H1 (cell line): ENCODE results near the gene PEX14. TPM values are rescaled to one million over a fixed set of nuclear protein-coding genes. Genes with fewer than 3 reads are reported as not detected.

ENCODE experiments used
- CTCF ChIA-PET: fragments of 300-600 bp; sonication (Branson Sonifier 250); formaldehyde crosslinking; loops from one replicate; lab custom pipeline; 2021; ENCODE audit not compliant: partially characterized antibody; lab: Charles Lee
- POLR2A ChIA-PET: fragments of 300-600 bp; sonication (Branson Sonifier 250); formaldehyde crosslinking; loops from one replicate; lab custom pipeline; 2021; ENCODE audit warnings: inconsistent platforms; ENCODE audit not compliant: partially characterized antibody; lab: Charles Lee
- DNase-seq, 2 experiments: peaks; one replicate each; pipeline versions ENCODE4 v3.0.0 to v3.0.0-alpha.2; 2010 to 2022; ENCODE audit warnings: low spot score in 2 of 2, low read depth in 1 of 2, mixed read lengths in 1 of 2
- FAIRE-seq: peaks from 2 replicates; lab custom pipeline; 2011; peaks lifted over from hg19 to GRCh38; lab: Jason Lieb, UNC
- H2AFZ ChIP-seq: 2 replicates; pipeline ENCODE4 v1.8.1; 2012; ENCODE audit warnings: low read length, inconsistent platforms
- H2AK5ac ChIP-seq: 2 replicates; pipeline ENCODE4 v1.6.1; 2013; ENCODE audit warnings: low read depth, low read length
- H2BK120ac ChIP-seq: replicated peaks from 2 replicates; pipeline ENCODE3; 2013; ENCODE audit warnings: low read depth, low read length, inconsistent platforms
- H2BK12ac ChIP-seq: 2 replicates; pipeline ENCODE4 v1.6.1; 2013; ENCODE audit warnings: low read depth, low read length
- H2BK15ac ChIP-seq: 2 replicates; pipeline ENCODE4 v1.6.1; 2013; ENCODE audit warnings: low read length
- H2BK20ac ChIP-seq: 2 replicates; pipeline ENCODE4 v1.6.1; 2013; ENCODE audit warnings: low read length
- H2BK5ac ChIP-seq: 2 replicates; pipeline ENCODE4 v1.6.1; 2013; ENCODE audit warnings: low read depth, low read length
- H3K14ac ChIP-seq: 2 replicates; pipeline ENCODE4 v1.6.1; 2013; ENCODE audit warnings: inconsistent platforms; ENCODE audit not compliant: insufficient read length
- H3K18ac ChIP-seq: 2 replicates; pipeline ENCODE4 v1.6.1; 2013; ENCODE audit warnings: low read length; ENCODE audit errors: extremely low read depth
- H3K23ac ChIP-seq: 2 replicates; pipeline ENCODE4 v1.6.1; 2013; ENCODE audit warnings: inconsistent platforms; ENCODE audit not compliant: insufficient read length
- H3K23me2 ChIP-seq: 2 replicates; pipeline ENCODE4 v1.6.1; 2013; ENCODE audit warnings: low read depth, low read length
- H3K27ac ChIP-seq: 2 replicates; pipeline ENCODE4 v1.6.1; 2011; ENCODE audit warnings: low read depth, low read length, inconsistent platforms
- H3K27me3 ChIP-seq, 4 experiments: replicated peaks in 1 of 4; 1 replicate in 1 of 4; 2 replicates in 3 of 4; pipeline versions ENCODE4 v1.6.1 to v1.8.1; 2011 to 2013; ENCODE audit warnings: low read length in 3 of 4, mild to moderate bottlenecking in 3 of 4, inconsistent platforms in 2 of 4, mixed read lengths in 2 of 4, moderate library complexity in 1 of 4; ENCODE audit not compliant: control insufficient read depth in 3 of 4, insufficient read depth in 3 of 4; ENCODE audit errors: extremely low read depth in 1 of 4
- H3K36me3 ChIP-seq, 4 experiments: 2 replicates each; pipeline versions ENCODE4 v1.6.1 to v1.8.1; 2011 to 2013; ENCODE audit warnings: mild to moderate bottlenecking in 4 of 4, low read length in 3 of 4, moderate library complexity in 2 of 4, control low read depth in 1 of 4, inconsistent platforms in 1 of 4; ENCODE audit not compliant: insufficient read depth in 4 of 4, control insufficient read depth in 2 of 4
- H3K4ac ChIP-seq: replicated peaks from 2 replicates; pipeline ENCODE3; 2013; ENCODE audit warnings: low read length, low read depth, mixed read lengths, inconsistent platforms; ENCODE audit not compliant: insufficient read length
- H3K4me1 ChIP-seq, 4 experiments: replicated peaks in 1 of 4; 1 replicate in 1 of 4; 2 replicates in 3 of 4; pipeline versions ENCODE4 v1.6.1 to v1.8.1; 2011 to 2013; ENCODE audit warnings: low read length in 3 of 4, inconsistent platforms in 2 of 4, mixed read lengths in 1 of 4; ENCODE audit not compliant: insufficient read depth in 4 of 4, control insufficient read depth in 3 of 4
- H3K4me2 ChIP-seq, 2 experiments: 2 replicates each; pipeline versions ENCODE4 v1.6.1 to v1.8.1; 2011 to 2013; ENCODE audit warnings: low read depth in 2 of 2, low read length in 2 of 2, control low read depth in 1 of 2, inconsistent platforms in 1 of 2, mild to moderate bottlenecking in 1 of 2; ENCODE audit not compliant: insufficient read depth in 1 of 2
- H3K4me3 ChIP-seq, 4 experiments: fragments of 200-600, 300-600 bp in 1 of 4; sonication (generic), shearing (Covaris generic), sonication (Bioruptor Twin) in 1 of 4; 2 replicates each; pipeline versions ENCODE4 v1.5.1 to v1.8.1; 2011 to 2016; ENCODE audit warnings: low read length in 4 of 4, low read depth in 3 of 4, control low read depth in 2 of 4, inconsistent platforms in 2 of 4, mild to moderate bottlenecking in 2 of 4, mixed read lengths in 1 of 4, moderate library complexity in 1 of 4; ENCODE audit not compliant: insufficient read depth in 2 of 4; ENCODE audit errors: extremely low read depth in 1 of 4
- H3K56ac ChIP-seq: replicated peaks from 2 replicates; pipeline ENCODE3; 2013; ENCODE audit warnings: low read depth, mild to moderate bottlenecking, mixed read lengths, low read length, inconsistent platforms; ENCODE audit not compliant: insufficient read length
- H3K79me1 ChIP-seq: 2 replicates; pipeline ENCODE4 v1.6.1; 2013; ENCODE audit warnings: low read depth, low read length, control low read depth
- H3K79me2 ChIP-seq, 2 experiments: 2 replicates each; pipeline versions ENCODE4 v1.6.1 to v1.8.1; 2012 to 2013; ENCODE audit warnings: low read length in 2 of 2, mild to moderate bottlenecking in 2 of 2, inconsistent platforms in 1 of 2; ENCODE audit not compliant: insufficient read depth in 2 of 2, control insufficient read depth in 1 of 2
- H3K9ac ChIP-seq, 4 experiments: replicated peaks in 1 of 4; 1 replicate in 1 of 4; 2 replicates in 3 of 4; pipeline versions ENCODE4 v1.6.1 to v1.8.1; 2011 to 2013; ENCODE audit warnings: low read depth in 3 of 4, low read length in 3 of 4, control low read depth in 2 of 4, mild to moderate bottlenecking in 2 of 4, moderate library complexity in 2 of 4, inconsistent platforms in 1 of 4; ENCODE audit errors: extremely low read depth in 1 of 4
- H3K9me3 ChIP-seq, 2 experiments: 2 replicates each; pipeline versions ENCODE4 v1.6.1 to v1.8.1; 2012 to 2013; ENCODE audit warnings: mild to moderate bottlenecking in 2 of 2, moderate library complexity in 2 of 2, control low read depth in 1 of 2, inconsistent platforms in 1 of 2, low read depth in 1 of 2, low read length in 1 of 2, mixed read lengths in 1 of 2; ENCODE audit not compliant: insufficient read depth in 2 of 2
- H4K20me1 ChIP-seq, 2 experiments: replicated peaks in 1 of 2; 2 replicates each; pipeline versions ENCODE3 to v1.8.1; 2011 to 2013; ENCODE audit warnings: inconsistent platforms in 2 of 2, low read length in 2 of 2, mild to moderate bottlenecking in 1 of 2; ENCODE audit not compliant: insufficient read depth in 2 of 2, control insufficient read depth in 1 of 2
- H4K5ac ChIP-seq: 2 replicates; pipeline ENCODE4 v1.6.1; 2013; ENCODE audit warnings: low read length, low read depth, mixed read lengths, inconsistent platforms; ENCODE audit not compliant: insufficient read length
- H4K8ac ChIP-seq: 2 replicates; pipeline ENCODE4 v1.8.0; 2013; ENCODE audit warnings: mild to moderate bottlenecking, moderate library complexity, low read length, inconsistent platforms; ENCODE audit not compliant: insufficient read depth; ENCODE audit errors: extremely low read depth
- H4K91ac ChIP-seq: replicated peaks from 2 replicates; pipeline ENCODE3; 2013; ENCODE audit warnings: low read length, mixed read lengths, inconsistent platforms; ENCODE audit not compliant: insufficient read length
- CHD2 ChIP-seq: IDR thresholded peaks from 2 replicates; pipeline ENCODE4 v1.6.1; 2012; ENCODE audit warnings: low read length, improper control_type of control experiment
- E2F6 ChIP-seq: IDR thresholded peaks from 2 replicates; pipeline ENCODE4 v1.6.1; 2012; ENCODE audit warnings: inconsistent platforms
- FOSL1 ChIP-seq: IDR thresholded peaks from 2 replicates; pipeline ENCODE4 v1.6.1; 2011; ENCODE audit warnings: mild to moderate bottlenecking, low read depth, low read length, moderate library complexity; ENCODE audit not compliant: insufficient read depth
- NANOG ChIP-seq: IDR thresholded peaks from 2 replicates; pipeline ENCODE4 v1.6.1; 2011; ENCODE audit warnings: low read length, low read depth, mild to moderate bottlenecking, inconsistent platforms; ENCODE audit not compliant: insufficient read depth, poor library complexity, severe bottlenecking
- NRF1 ChIP-seq: IDR thresholded peaks from 2 replicates; pipeline ENCODE4 v1.6.1; 2011; ENCODE audit warnings: mild to moderate bottlenecking, low read depth, low read length, improper control_type of control experiment
- RXRA ChIP-seq: IDR thresholded peaks from 2 replicates; pipeline ENCODE4 v1.6.1; 2011; ENCODE audit warnings: low read depth, mild to moderate bottlenecking, low read length, moderate library complexity; ENCODE audit not compliant: insufficient read depth
- SIN3A ChIP-seq, 2 experiments: IDR thresholded peaks in 1 of 2; conservative IDR thresholded peaks in 1 of 2; 2 replicates each; pipeline ENCODE4 v1.6.1; 2011 to 2012; ENCODE audit warnings: low read length in 2 of 2, improper control_type of control experiment in 1 of 2, low read depth in 1 of 2, mild to moderate bottlenecking in 1 of 2
- TAF1 ChIP-seq: IDR thresholded peaks from 2 replicates; pipeline ENCODE4 v1.6.1; 2011; ENCODE audit warnings: mild to moderate bottlenecking, low read depth, low read length
- TAF7 ChIP-seq: optimal IDR thresholded peaks from 2 replicates; pipeline ENCODE3; 2011; ENCODE audit warnings: low read depth, mild to moderate bottlenecking, inconsistent platforms, low read length, moderate library complexity, borderline replicate concordance
- TCF12 ChIP-seq: IDR thresholded peaks from 2 replicates; pipeline ENCODE4 v1.6.1; 2011; ENCODE audit warnings: low read depth, mild to moderate bottlenecking, low read length
- TEAD4 ChIP-seq: IDR thresholded peaks from 2 replicates; pipeline ENCODE4 v1.6.1; 2012; ENCODE audit warnings: low read depth, low read length, inconsistent platforms, mixed read lengths
- WGBS, 2 experiments: shearing (Covaris generic) in 1 of 2; methylation state at CpG; one replicate each; pipeline versions ENCODE4 v1.1.6 to v1.1.7; 2013 to 2015; ENCODE audit warnings: low lambda C conversion rate in 2 of 2, mixed read lengths in 2 of 2, inconsistent platforms in 1 of 2, low coverage in 1 of 2, missing lambda C conversion rate in 1 of 2; ENCODE audit not compliant: insufficient replicate concordance in 2 of 2, insufficient coverage in 1 of 2, insufficient read length in 1 of 2; ENCODE audit errors: extremely low coverage in 1 of 2, missing lambda C conversion rate in 1 of 2; 5-methylcytosine and 5-hydroxymethylcytosine counted together
- polyA plus RNA-seq, 7 experiments: library from polyadenylated mRNA; depleted of rRNA in 3 of 7; stranded (reverse) in 5 of 7; unstranded in 2 of 7; fragments of >200 nt in 5 of 7; fragments of 200-250 nt in 2 of 7; gene quantifications; 1 replicate in 5 of 7; 2 replicates in 1 of 7; 4 replicates in 1 of 7; pipeline versions ENCODE4 v1.2.1 to v1.2.3, GENCODE V29; 2011 to 2013; ENCODE audit warnings: missing spikeins in 2 of 7, mixed read lengths in 2 of 7
- total RNA-seq: library from RNA; stranded (reverse); fragmentation: NEBNext Ultra II Directional; extraction: Animal tissue kit (Norgen Biotek cat#: 25700); gene quantifications from 2 replicates; pipeline ENCODE4 v1.2.1, GENCODE V29; 2021
- TF ChIP-seq, protein P1 (sequence below): IDR thresholded peaks from 2 replicates; pipeline ENCODE4 v1.6.1; 2011; ENCODE audit warnings: low read depth, mild to moderate bottlenecking, low read length; ENCODE audit not compliant: insufficient read depth

The PEX14 gene
- total and polyA plus RNA-seq, 2 of the 8 experiments (the other 6 are each of a cell fraction or from before 2014, with no cell fraction given), result 13.0 to 19.8 TPM

GRCh38 chr1:10440794-10441193 lies 34.0 kb upstream of the PEX14 start:
- no peak overlapping the region for H3K23ac ChIP-seq
- no peaks in the 10 kb centered on the region; the same call in 1 of the 2 replicates for H3K23me2 ChIP-seq
- DNase-seq (no peak), FAIRE-seq (no peak)
- no peak overlapping the region for H4K8ac ChIP-seq
- H2BK12ac ChIP-seq, result no peak overlapping the region
- H3K4me2 ChIP-seq, result no peak overlapping the region
- H3K9ac ChIP-seq, result no peak overlapping the region
- no peaks in the 10 kb centered on the region; the same call in 1 of the 2 replicates for H3K79me1 ChIP-seq
- no peak overlapping the region for H3K18ac ChIP-seq
- no peaks in the 10 kb centered on the region; a peak in 1 of 7 replicates for H3K27me3 ChIP-seq
- H2BK5ac ChIP-seq, result no peak overlapping the region
- 92% methylated on average over 5 of the region's 5 CpGs; no CpG with 5 or more reads in 1 of the 2 experiments for WGBS, 2 experiments
- no peak overlapping the region for H2BK120ac ChIP-seq
- H4K20me1 ChIP-seq, result no peaks in the 10 kb centered on the region
- H3K27ac ChIP-seq, result no peak overlapping the region
- no peak overlapping the region for H3K14ac ChIP-seq
- no peak overlapping the region for H2AK5ac ChIP-seq
- H3K4ac ChIP-seq, result no peak overlapping the region
- no peaks in the 10 kb centered on the region for H3K9me3 ChIP-seq
- ChIA-PET POLR2A (interaction anchor here (1.1 to 1.6 kb wide), 2 partner anchors 10 to 72 kb away, joined by 3 read pairs; partner anchors contain the start of gene CENPS), CTCF (interaction anchor here (3.2 kb wide), 1 partner anchor 10 kb away, joined by 12 read pairs; the partner anchor contains the start of gene CENPS)
- H4K91ac ChIP-seq, result no peak overlapping the region
- H2BK15ac ChIP-seq, result no peak overlapping the region
- no peaks in the 10 kb centered on the region for H3K79me2 ChIP-seq
- H3K4me3 ChIP-seq, result no peak overlapping the region
- no peaks in the 10 kb centered on the region for H3K4me1 ChIP-seq
- no peak overlapping the region for H4K5ac ChIP-seq
- H2BK20ac ChIP-seq, result no peak overlapping the region
- peaks cover 0 to 9% (median 0%) of the 10 kb centered on the region in 4 experiments; a peak in 2 of 8 replicates for H3K36me3 ChIP-seq
- no peak overlapping the region for H2AFZ ChIP-seq
- H3K56ac ChIP-seq, result no peak overlapping the region
- TF ChIP-seq NANOG (no peak), E2F6 (no peak), TAF7 (no peak), TEAD4 (no peak), TCF12 (no peak), TAF1 (no peak), CHD2 (no peak), FOSL1 (no peak), SIN3A (conservative IDR thresholded peaks at IDR 0.05 in 1 of 2, IDR thresholded peaks at IDR 0.05 in 1 of 2; ENCODE audit: low read depth in 1 of 2, low read length in 2 of 2) (no peak), RXRA (no peak), NRF1 (no peak)
- TF ChIP-seq, protein P1, sequence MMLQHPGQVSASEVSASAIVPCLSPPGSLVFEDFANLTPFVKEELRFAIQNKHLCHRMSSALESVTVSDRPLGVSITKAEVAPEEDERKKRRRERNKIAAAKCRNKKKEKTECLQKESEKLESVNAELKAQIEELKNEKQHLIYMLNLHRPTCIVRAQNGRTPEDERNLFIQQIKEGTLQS, result no peak
